Mononuclear cell (primary cell): ENCODE data around the gene UBE2C. TPM values are rescaled to one million over a fixed set of nuclear protein-coding genes. Genes with fewer than 3 reads are reported as not detected.
A peak's percentile ranks its signal among the peaks of the same experiment; 100 is the strongest.

Experiments
- H3K27me3 ChIP-seq: 2 replicates; pipeline ENCODE4 v1.6.0; 2011; ENCODE audit warnings: low read length, control low read depth; ENCODE audit not compliant: insufficient read depth
- H3K4me1 ChIP-seq: 2 replicates; pipeline ENCODE4 v1.5.1; 2011; ENCODE audit warnings: mild to moderate bottlenecking, low read length, control low read depth; ENCODE audit not compliant: insufficient read depth
- H3K4me3 ChIP-seq: 2 replicates; pipeline ENCODE4 v1.5.1; 2011; ENCODE audit warnings: mild to moderate bottlenecking, low read length, moderate library complexity
- H3K9me3 ChIP-seq: 2 replicates; pipeline ENCODE4 v1.5.1; 2011; ENCODE audit warnings: low read depth, mild to moderate bottlenecking, control low read depth, low read length
- total RNA-seq: library from RNA; depleted of rRNA; stranded (reverse); fragments of >200 nt; gene quantifications from one replicate; pipeline ENCODE4 v1.2.3, GENCODE V29; 2012

UBE2C gene
- total RNA-seq, 1 donor, result 1.6 TPM

DNA sequence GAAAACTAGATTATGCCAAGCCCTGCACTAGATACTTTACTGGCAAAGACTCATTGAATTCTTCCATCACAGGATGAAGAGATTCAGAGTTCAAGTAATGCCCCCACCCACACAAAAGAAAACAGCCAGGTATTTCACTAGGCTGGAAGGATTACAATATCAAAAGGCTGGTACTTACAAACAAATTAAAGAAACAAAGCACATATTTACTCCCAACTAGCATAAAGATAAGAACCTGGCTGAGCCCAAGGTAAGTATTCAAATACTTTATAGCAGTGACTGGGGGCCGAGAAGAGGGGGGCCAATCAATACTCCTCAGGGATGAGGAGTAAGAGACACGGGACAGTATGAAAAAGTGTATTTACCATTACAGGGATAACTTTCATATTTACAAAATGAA is 41.0 kb downstream of the UBE2C start:
- Histone ChIP-seq H3K4me1 (peaks cover 27% of the 10 kb centered on the region), H3K27me3 (no peaks in the 10 kb centered on the region), H3K9me3 (no peaks in the 10 kb centered on the region), H3K4me3 (no peak overlapping the region)

DNA sequence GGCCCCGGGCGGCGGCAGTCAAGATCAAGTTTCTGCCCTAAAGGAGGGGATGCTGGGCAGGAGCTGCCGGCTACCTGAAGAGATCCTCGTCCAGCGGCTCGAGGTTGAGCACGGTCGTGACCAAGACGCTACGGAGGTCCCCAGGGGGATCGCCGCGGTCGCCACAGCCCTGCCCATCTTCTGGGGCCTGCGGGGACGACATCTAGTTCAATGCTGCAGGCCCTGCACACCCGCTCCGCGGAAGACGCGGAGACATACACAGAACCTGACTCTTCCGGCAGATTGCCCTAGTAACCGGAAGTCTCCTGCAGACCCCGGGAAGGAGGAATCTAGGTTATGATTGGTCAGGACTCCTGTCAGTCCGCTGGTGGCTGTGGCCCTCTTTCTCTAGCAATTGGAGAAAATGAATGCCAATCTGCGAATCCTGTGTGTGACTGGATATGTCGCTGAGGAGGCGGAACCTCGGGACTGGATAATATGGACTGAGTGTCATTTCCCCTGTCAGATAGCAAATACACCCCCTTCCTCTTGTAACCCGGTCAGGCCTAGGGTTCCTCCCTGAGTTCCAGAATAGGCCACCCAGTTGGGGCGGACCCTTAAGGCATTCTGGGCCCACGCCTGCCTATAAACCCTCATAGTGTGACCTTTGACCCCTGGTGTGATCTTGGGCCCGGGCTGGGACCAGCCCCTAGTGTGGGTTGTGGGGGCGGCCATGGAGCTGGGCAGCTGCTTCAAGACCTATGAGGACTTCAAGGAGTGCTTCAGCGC is 44.9 kb downstream of the UBE2C start, which contains the start of the genes ACOT8 and ZSWIM3:
Gene ACOT8 (minus strand): TSS at position 279 of the 768 bp plus-strand sequence. CDS start 77 bp downstream, at position 202.
Gene ZSWIM3 (plus strand): TSS at position 501 of the 768 bp plus-strand sequence. CDS start 212 bp downstream, at position 713.
- no peaks in the 10 kb centered on the region for H3K9me3 ChIP-seq
- peak within 1 kb of the TSS; percentile 67 for H3K4me3 ChIP-seq
- peaks cover 28% of the 10 kb centered on the region for H3K4me1 ChIP-seq
- no peaks in the 10 kb centered on the region for H3K27me3 ChIP-seq

GRCh38 chr20:45857882-45858216 is 45.4 kb downstream of the UBE2C start:
- Histone ChIP-seq H3K27me3 (no peaks in the 10 kb centered on the region), H3K4me1 (peaks cover 28% of the 10 kb centered on the region), H3K9me3 (no peaks in the 10 kb centered on the region), H3K4me3 (peak overlapping the region; percentile 67)

GRCh38 chr20:45859916-45860315 is 47.5 kb downstream of the UBE2C start:
- Histone ChIP-seq H3K27me3 (no peaks in the 10 kb centered on the region), H3K9me3 (no peaks in the 10 kb centered on the region), H3K4me3 (no peak overlapping the region), H3K4me1 (peaks cover 25% of the 10 kb centered on the region)

DNA sequence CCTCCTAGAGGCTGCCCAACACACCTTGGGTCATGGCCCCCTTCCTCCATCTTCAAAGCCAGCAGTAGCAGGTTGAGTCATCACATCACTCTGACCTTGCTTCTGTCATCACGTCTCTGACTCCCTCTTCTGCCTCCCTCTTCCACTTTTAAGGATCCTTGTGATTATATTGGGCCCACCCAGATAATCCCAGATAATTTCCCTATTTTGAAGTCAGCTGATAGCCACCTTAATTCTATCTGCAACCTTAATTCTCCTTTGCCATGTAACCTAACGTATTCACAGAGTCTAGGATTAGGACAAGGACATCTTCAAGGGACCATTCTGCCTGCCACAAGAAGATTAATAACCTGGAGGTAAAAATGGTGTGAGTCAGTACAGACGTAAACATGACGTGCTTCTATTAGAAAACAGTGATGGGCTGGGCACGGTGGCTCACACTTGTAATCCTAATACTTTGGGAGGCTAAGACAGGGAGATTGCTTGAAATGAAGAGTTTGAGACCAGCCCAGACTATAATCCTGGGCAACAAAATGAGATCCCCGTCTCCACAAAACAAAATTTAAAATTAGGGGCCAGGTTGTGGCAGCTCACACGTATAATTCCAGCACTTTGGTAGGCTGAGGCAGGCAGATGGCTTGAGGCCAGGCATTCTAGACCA is 48.2 kb downstream of the UBE2C start:
- H3K4me3 ChIP-seq, result no peak overlapping the region
- peaks cover 20% of the 10 kb centered on the region for H3K4me1 ChIP-seq
- no peaks in the 10 kb centered on the region for H3K27me3 ChIP-seq
- H3K9me3 ChIP-seq, result no peaks in the 10 kb centered on the region

GRCh38 chr20:45861221-45862075 is 49.0 kb downstream of the UBE2C start:
- no peak overlapping the region for H3K4me3 ChIP-seq
- H3K27me3 ChIP-seq, result no peaks in the 10 kb centered on the region
- H3K4me1 ChIP-seq, result peaks cover 12% of the 10 kb centered on the region
- no peaks in the 10 kb centered on the region for H3K9me3 ChIP-seq

- Histone ChIP-seq H3K4me1 (no peaks in the 10 kb centered on the region), H3K4me3 (no peak overlapping the region), H3K27me3 (no peaks in the 10 kb centered on the region), H3K9me3 (no peaks in the 10 kb centered on the region)
These were observed 51.4 kb downstream of the UBE2C start for GRCh38 chr20:45863543-45864470.

DNA sequence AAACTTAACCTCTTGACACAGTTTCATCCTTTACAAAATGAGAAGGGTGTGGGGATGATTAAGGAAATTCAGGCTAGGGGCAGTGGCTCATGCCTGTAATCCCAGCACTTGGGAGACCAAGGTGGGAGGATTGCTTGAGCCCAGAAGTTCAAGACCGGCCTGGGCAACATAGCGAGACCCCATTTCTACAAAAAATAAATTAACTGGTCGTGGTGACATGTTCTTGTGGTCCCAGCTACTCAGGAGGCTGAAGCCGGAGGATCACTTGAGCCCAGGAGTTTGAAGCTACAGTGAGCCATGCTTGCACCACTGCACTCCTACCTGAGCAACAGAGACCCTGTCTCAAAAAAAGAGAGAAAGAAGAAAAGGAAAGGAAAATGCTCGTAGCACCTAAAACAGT is 54.0 kb downstream of the UBE2C start:
- Histone ChIP-seq H3K27me3 (no peaks in the 10 kb centered on the region), H3K4me3 (no peak overlapping the region), H3K4me1 (no peaks in the 10 kb centered on the region), H3K9me3 (no peaks in the 10 kb centered on the region)

Other genes with a start within 250 kb of the UBE2C start
- gene WFDC8, start 233.4 kb upstream of the UBE2C start, total RNA-seq, result not detected
- gene WFDC10A, start 182.9 kb upstream of the UBE2C start, total RNA-seq, result not detected
- gene WFDC9, start 181.4 kb upstream of the UBE2C start, total RNA-seq, result not detected
- not detected for gene WFDC11, start 142.4 kb upstream of the UBE2C start, total RNA-seq
- not detected for gene WFDC13, start 110.6 kb upstream of the UBE2C start, total RNA-seq
- gene WFDC10B, start 107.6 kb upstream of the UBE2C start, total RNA-seq, result not detected
- gene SPINT4, start 90.3 kb upstream of the UBE2C start, total RNA-seq, result not detected
- gene WFDC3, start 20.8 kb upstream of the UBE2C start, total RNA-seq, result not detected
- 4.4 TPM for gene DNTTIP1, start 20.7 kb upstream of the UBE2C start, total RNA-seq
- 0.73 TPM for gene TNNC2, start 14.7 kb downstream of the UBE2C start, total RNA-seq
- 5.7 TPM for gene SNX21, start 21.2 kb downstream of the UBE2C start, total RNA-seq
- 13.9 TPM for gene ACOT8, start 44.7 kb downstream of the UBE2C start, total RNA-seq
- 0.63 TPM for gene ZSWIM3, start 45.0 kb downstream of the UBE2C start, total RNA-seq
- gene ZSWIM1, start 68.6 kb downstream of the UBE2C start, total RNA-seq, result 10.1 TPM
- 0.52 TPM for gene SPATA25, start 75.0 kb downstream of the UBE2C start, total RNA-seq
- gene NEURL2, start 78.6 kb downstream of the UBE2C start, total RNA-seq, result 1.9 TPM
- gene CTSA, start 78.7 kb downstream of the UBE2C start, total RNA-seq, result 111 TPM
- gene PLTP, start 99.5 kb downstream of the UBE2C start, total RNA-seq, result 1.4 TPM
- gene PCIF1, start 122.0 kb downstream of the UBE2C start, total RNA-seq, result 48.0 TPM
- 49.4 TPM for gene ZNF335, start 159.6 kb downstream of the UBE2C start, total RNA-seq
- 3.0 TPM for gene MMP9, start 196.3 kb downstream of the UBE2C start, total RNA-seq
- gene SLC12A5, start 216.6 kb downstream of the UBE2C start, total RNA-seq, result 0.10 TPM